Stimulated activated CD4-positive, alpha-beta T cell treated with anti-CD3 and anti-CD28 coated beads, Interleukin-15, amount 100 ng/mL, for 24 hours (primary cell): ENCODE results near the gene BMPER.

Source experiments
- DNase-seq: peaks from one replicate; pipeline ENCODE4 v3.0.0-alpha.2; 2020

The BMPER gene

GRCh38 chr7:34191771-34192479, 286.6 kb downstream of the BMPER start:
- no peak for DNase-seq

DNA sequence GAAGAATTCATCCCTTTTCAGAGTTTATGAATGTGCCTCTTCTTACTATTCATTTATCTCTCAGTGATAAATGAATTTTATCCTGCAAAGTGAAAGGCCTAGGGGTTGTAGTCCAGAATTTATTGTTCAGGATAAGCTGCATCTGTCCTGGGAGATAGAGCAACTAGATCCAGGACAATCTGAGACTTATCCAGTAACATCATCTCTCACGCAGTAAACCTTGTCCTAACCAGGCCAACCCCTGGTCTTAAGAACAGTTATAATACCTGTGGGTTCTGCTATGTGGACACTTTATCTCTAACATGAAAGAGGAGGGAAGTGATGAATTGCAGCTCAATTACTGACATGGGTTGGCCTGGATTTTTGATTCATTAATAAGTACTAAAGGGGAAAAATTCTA, 287.6 kb downstream of the BMPER start:
- DNase-seq, result no peak

GRCh38 chr7:34198231-34198641, 292.9 kb downstream of the BMPER start:
- no peak for DNase-seq
